Fibroblast of lung (primary cell): Measurements from ENCODE around the gene EXPH5.

Experiments
- CTCF ChIP-seq, 2 donors: IDR thresholded peaks in 1 of 2; conservative IDR thresholded peaks in 1 of 2; 1 replicate in 1 of 2; 2 replicates in 1 of 2; pipeline ENCODE4 v1.5.1; 2011 to 2012; ENCODE audit warnings: low read length in 2 of 2, control low read depth in 1 of 2, inconsistent platforms in 1 of 2, low read depth in 1 of 2, mild to moderate bottlenecking in 1 of 2
- EZH2 ChIP-seq: IDR thresholded peaks from 2 replicates; pipeline ENCODE4 v1.5.1; 2012; ENCODE audit warnings: low read length, control low read depth, mild to moderate bottlenecking; ENCODE audit errors: missing control alignments

DNA sequence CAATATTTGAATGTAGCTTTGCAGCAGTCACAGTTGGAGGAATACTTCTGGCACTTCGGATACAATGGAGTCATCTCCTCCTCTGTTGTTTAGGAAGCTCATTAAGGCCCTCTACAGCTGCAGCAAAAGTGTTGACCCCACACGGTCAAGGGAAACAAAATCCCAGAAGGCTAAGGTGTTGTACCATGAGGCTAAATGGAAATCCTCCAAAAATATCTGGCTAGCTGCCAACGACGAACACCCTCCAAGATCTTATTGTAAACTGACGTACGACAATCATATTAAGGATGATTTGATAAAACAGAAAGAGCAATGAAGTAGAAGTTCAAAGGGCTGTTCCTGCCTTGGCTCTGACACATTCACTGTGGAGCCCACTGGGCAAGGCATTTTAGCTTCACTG is 99.4 kb downstream of the EXPH5 start:
- no peak for TF ChIP-seq CTCF (conservative IDR thresholded peaks at IDR 0.05 in 1 of 2, IDR thresholded peaks at IDR 0.05 in 1 of 2; ENCODE audit: low read depth in 1 of 2, low read length in 2 of 2)
- no peak for TF ChIP-seq EZH2
